ENCODE data around the gene PIBF1. TPM values are rescaled to one million over a fixed set of nuclear protein-coding genes. Genes with fewer than 3 reads are reported as not detected.

Gene PIBF1
- total RNA-seq, 6 experiments from 2014 or later: 11.9 to 18.3 (median 14.5) TPM

DNA sequence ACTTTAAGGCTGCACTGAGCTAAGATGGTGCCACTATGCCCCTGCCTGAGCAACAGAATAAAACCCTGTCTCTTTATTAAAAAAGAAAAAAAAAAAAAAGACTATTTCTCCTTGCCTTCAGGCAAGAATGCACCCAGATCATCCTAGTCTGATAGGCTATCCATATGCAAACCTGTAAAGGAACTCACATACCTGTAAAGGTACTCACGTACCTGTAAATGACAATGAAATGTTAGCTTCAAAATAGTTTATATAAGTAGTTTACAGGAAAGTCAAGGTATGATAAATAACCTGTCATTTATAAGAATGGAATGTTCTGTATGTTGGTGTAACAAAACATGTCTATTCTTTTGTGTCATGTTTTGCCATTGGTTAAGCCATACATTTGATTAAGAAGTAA, 86.3 kb downstream of the PIBF1 start:
- no peak for DNase-seq
- Mint-ChIP-seq H3K27me3 (ENCODE audit: insufficient read depth) (no peaks in the 10 kb centered on the region), H3K27ac (no peak overlapping the region), H3K4me3 (no peak overlapping the region), H3K9me3 (no peaks in the 10 kb centered on the region), H3K4me1 (ENCODE audit: low read depth) (peaks cover 21% of the 10 kb centered on the region), H3K36me3 (ENCODE audit: low read depth) (peaks cover 7% of the 10 kb centered on the region)
- TF ChIP-seq, protein P1, sequence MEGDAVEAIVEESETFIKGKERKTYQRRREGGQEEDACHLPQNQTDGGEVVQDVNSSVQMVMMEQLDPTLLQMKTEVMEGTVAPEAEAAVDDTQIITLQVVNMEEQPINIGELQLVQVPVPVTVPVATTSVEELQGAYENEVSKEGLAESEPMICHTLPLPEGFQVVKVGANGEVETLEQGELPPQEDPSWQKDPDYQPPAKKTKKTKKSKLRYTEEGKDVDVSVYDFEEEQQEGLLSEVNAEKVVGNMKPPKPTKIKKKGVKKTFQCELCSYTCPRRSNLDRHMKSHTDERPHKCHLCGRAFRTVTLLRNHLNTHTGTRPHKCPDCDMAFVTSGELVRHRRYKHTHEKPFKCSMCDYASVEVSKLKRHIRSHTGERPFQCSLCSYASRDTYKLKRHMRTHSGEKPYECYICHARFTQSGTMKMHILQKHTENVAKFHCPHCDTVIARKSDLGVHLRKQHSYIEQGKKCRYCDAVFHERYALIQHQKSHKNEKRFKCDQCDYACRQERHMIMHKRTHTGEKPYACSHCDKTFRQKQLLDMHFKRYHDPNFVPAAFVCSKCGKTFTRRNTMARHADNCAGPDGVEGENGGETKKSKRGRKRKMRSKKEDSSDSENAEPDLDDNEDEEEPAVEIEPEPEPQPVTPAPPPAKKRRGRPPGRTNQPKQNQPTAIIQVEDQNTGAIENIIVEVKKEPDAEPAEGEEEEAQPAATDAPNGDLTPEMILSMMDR (IDR thresholded peaks at IDR 0.05): no peak

DNA sequence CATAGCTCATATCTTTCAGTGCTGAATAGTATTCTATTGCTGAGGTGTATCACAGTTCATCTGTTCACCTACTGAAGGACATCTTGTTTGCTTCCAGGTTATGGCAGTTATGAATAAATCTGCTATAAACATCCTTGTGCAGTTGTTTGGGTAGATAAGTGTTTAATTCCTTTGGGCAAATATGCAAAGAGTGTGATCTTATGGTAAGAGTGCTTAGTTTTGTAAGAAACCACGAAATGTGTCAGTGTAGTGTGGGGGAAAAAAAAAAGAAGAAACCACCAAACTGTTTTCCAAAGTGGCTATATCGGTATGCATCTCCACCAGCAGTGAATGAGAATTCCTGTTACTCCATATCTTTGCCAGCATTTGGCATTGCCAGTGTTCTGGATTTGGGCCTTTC, 93.3 kb downstream of the PIBF1 start:
- H3K4me3 Mint-ChIP-seq: no peak overlapping the region
- DNase-seq: no peak
- H3K27me3 Mint-ChIP-seq (ENCODE audit: insufficient read depth): no peaks in the 10 kb centered on the region
- TF ChIP-seq, protein P1 (IDR thresholded peaks at IDR 0.05): no peak
- peaks cover 19% of the 10 kb centered on the region for H3K36me3 Mint-ChIP-seq (ENCODE audit: low read depth)
- H3K9me3 Mint-ChIP-seq: no peaks in the 10 kb centered on the region
- no peak overlapping the region for H3K27ac Mint-ChIP-seq
- H3K4me1 Mint-ChIP-seq (ENCODE audit: low read depth): no peaks in the 10 kb centered on the region

DNA sequence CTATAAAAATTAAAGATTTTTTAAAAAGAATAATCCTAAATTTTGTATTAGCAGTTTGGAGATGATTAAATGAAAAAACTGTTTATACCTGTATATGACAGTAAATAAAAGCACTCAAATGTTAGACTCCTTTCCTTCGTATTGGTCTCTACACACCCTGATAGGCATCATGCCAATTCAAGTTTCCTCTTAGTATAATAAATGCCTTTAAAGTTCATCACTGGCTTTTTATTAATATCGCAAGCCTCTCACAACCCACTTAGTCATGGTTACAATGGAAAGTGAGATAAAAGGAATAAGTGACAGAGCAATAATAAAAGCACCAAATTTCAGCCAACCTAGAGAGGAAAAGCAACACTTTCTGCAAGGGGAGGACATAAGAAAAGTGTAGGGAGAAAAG, 102.2 kb downstream of the PIBF1 start:
- TF ChIP-seq, protein P1 (IDR thresholded peaks at IDR 0.05): no peak
- H3K4me3 Mint-ChIP-seq: no peak overlapping the region
- DNase-seq: no peak
- no peak overlapping the region for H3K27ac Mint-ChIP-seq
- H3K27me3 Mint-ChIP-seq (ENCODE audit: insufficient read depth): no peaks in the 10 kb centered on the region
- H3K4me1 Mint-ChIP-seq (ENCODE audit: low read depth): peaks cover 13% of the 10 kb centered on the region
- peaks cover 21% of the 10 kb centered on the region for H3K36me3 Mint-ChIP-seq (ENCODE audit: low read depth)
- peaks cover 9% of the 10 kb centered on the region for H3K9me3 Mint-ChIP-seq

DNA sequence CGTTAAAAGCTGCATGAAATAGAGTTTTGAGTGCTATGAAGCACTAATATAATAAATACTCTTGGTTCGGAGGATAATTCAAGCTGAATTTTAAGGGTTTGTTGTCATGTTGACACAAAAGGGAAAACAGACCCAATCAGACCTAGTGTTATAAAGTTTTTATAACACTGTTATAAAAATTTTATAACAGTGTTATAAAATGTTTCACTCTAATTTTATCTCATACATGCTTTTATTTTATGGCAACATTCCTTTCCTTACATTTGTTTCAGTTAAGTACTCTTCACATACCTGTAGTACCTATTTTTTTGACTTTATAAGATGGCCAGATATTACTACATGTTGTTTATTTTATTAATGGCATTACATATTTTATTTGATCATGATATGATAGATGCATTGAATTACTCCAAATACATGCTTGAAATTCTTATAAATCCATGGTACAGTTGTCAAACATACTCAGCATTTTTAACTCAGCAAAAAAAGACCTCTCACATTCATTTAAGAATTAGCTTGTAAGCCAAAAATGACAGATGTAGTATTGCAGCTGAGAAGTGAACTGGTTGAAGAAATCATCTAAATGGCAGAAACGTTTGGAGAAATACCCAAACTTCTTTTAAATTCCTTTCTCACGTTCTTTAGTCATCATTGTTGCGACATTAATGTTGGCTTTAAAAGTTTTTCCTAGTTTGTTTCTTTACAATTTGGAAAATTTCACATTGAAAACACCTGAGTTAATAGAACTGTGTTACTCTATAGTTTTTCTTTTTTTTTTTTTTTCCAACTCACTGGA, 104.5 kb downstream of the PIBF1 start:
- no peak overlapping the region for H3K4me3 Mint-ChIP-seq
- peaks cover 13% of the 10 kb centered on the region for H3K4me1 Mint-ChIP-seq (ENCODE audit: low read depth)
- no peak for DNase-seq
- H3K9me3 Mint-ChIP-seq: peaks cover 8% of the 10 kb centered on the region
- H3K36me3 Mint-ChIP-seq (ENCODE audit: low read depth): peaks cover 20% of the 10 kb centered on the region
- TF ChIP-seq, protein P1 (IDR thresholded peaks at IDR 0.05): no peak
- no peaks in the 10 kb centered on the region for H3K27me3 Mint-ChIP-seq (ENCODE audit: insufficient read depth)
- H3K27ac Mint-ChIP-seq: no peak overlapping the region

DNA sequence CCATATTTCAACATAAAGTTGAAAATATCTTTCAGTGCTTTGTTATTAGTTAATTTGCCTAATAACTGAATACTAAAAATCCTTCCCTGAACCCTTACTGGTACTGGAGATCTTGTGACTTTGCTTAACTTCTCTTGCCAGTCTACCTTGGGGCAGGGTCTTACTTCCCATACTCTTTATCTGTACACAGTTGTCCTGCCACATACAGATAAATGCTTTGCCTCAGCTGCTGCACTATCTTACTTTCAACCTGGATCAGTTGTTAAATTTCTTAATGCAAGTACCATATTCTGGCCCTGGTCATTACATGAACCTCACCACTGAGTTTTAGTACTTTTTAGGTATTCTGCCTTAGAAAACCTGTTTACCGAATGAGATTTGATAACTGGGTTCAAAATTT, 107.6 kb downstream of the PIBF1 start:
- TF ChIP-seq, protein P1 (IDR thresholded peaks at IDR 0.05): no peak
- no peak overlapping the region for H3K27ac Mint-ChIP-seq
- no peak for DNase-seq
- H3K4me1 Mint-ChIP-seq (ENCODE audit: low read depth): peaks cover 19% of the 10 kb centered on the region
- H3K4me3 Mint-ChIP-seq: no peak overlapping the region
- H3K9me3 Mint-ChIP-seq: no peaks in the 10 kb centered on the region
- no peaks in the 10 kb centered on the region for H3K27me3 Mint-ChIP-seq (ENCODE audit: insufficient read depth)
- H3K36me3 Mint-ChIP-seq (ENCODE audit: low read depth): 0 out of 2 replicates have a peak, but pooled peaks cover 5% of the 10 kb centered on the region

Measured in HFFc6 (cell line).